Heart left ventricle (tissue), 13 donors: ENCODE results near the gene LAMA2.

ENCODE experiments used
- CTCF ChIP-seq, 12 donors: fragments of 200-600 bp; sonication (generic) in 4 of 12; IDR thresholded peaks; one replicate each; pipeline versions ENCODE4 v1.5.0 to v1.8.0; 2018 to 2022; ENCODE audit warnings: antibody characterized with exemption in 12 of 12, mild to moderate bottlenecking in 5 of 12
- POLR2A ChIP-seq, 2 donors: fragments of 450-650 bp; IDR thresholded peaks; one replicate each; pipeline ENCODE4 v1.6.1; 2017; ENCODE audit warnings: antibody characterized with exemption in 2 of 2, mild to moderate bottlenecking in 2 of 2, moderate library complexity in 2 of 2
- donor health status: ischemic (EF 13 %, LVEDD 7.1; RV severe dilation, severe dysfunction).
- donor health status: DM: no; HTN: yes; CAD: no.
- donor health status: DM: no; HTN: no; CAD: no.
- donor health status: ischemic (EF 25% LVEDD 6.9; RV normal size, moderate dysfunction).
- donor health status: ischemic (EF 25% LVEDD 5.7; RV mildly dilated, moderate dysfunction).
- donor health status: ischemic (EF 35%, LVEDD 5.7; RV mildly dilated, moderate dysfunction).
- donor health status: nonischemic (EF 11% LVEDD 7.7; RV severe dilation, severe dysfunction).
- donor health status: DM: yes; HTN: yes; CAD: no.
- donor health status: PGD.
- donor health status: ischemic (EF 29% LVEDD 5.4; RV normal size, mild dysfunction).
- donor health status: nonischemic (EF 23%, LVEDD 6.1; RV moderate dilation, normal function).

GRCh38 chr6:129006724-129007514, 124.0 kb downstream of the LAMA2 start:
- TF ChIP-seq CTCF (IDR thresholded peaks at IDR 0.05) (no peak), POLR2A (IDR thresholded peaks at IDR 0.05) (no peak)
